ENCODE measurements around the gene CLP1. TPM values are rescaled to one million over a fixed set of nuclear protein-coding genes. Genes with fewer than 3 reads are reported as not detected.

The CLP1 gene
- total RNA-seq (2014; rRNA removed; shearing (Covaris generic); ENCODE audit: low replicate concordance), result 16.8 and 27.4 TPM in 2 replicates

DNA sequence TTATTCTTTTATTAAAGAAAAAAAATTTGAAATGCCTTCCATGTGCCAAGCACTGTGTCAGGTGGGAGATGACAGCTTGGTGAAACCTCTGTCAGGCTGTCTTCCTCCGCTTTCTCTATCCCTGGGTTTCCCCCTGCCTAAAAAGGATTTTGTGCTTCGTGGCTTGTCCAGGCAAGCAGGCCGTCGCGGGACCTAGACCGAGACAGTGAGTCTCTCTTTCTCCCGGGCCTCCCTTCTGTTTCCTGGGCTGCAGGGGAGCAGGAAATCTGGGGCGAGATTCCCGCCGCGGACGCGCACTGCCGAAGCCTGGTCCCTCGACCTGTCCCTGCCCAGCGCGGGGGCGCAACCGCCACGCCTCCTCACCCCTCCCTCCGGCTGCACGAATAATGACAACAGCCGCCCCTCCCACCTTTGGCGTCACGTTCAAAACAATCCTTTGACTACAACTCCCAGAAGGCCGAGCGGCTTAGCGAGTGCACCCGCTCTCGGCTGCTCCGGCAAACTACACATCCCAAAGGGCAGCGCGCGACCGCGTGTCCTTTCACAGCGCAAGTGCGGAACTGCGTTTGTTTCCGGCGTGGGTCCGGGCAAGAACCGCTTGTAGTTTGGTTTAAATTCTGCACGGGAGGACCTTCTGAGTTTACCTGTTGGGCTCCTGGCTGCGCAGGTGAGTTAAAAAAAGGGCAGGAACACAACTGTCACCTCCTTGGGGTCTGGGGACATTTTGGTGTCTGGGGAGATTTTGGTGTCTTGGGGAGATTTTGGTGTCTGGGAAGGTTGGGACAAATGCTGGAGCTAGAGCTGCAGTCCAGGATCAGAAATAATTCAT, at the start of gene CLP1:
TSS of gene CLP1 (plus strand) at position 569 of the 829 bp plus-strand sequence. CDS start 1,715 bp downstream, outside the sequence.
- H3K9me3 ChIP-seq, result no peaks in the 10 kb centered on the region
- peaks cover 27% of the 10 kb centered on the region for H3K36me3 ChIP-seq
- H3K27me3 ChIP-seq, result no peaks in the 10 kb centered on the region
- H3K4me3 ChIP-seq, result peak within 1 kb of the TSS; percentile 82
- DNase-seq, result peak; percentile 99

- DNase-seq, result no peak
- H3K4me3 ChIP-seq, result no peak overlapping the region
- peaks cover 5% of the 10 kb centered on the region; the same call in 1 of the 2 replicates for H3K27me3 ChIP-seq
- no peaks in the 10 kb centered on the region for H3K9me3 ChIP-seq
- H3K36me3 ChIP-seq, result no peaks in the 10 kb centered on the region
Measured at GRCh38 chr11:57610170-57610569, 47.4 kb upstream of the CLP1 start.

DNA sequence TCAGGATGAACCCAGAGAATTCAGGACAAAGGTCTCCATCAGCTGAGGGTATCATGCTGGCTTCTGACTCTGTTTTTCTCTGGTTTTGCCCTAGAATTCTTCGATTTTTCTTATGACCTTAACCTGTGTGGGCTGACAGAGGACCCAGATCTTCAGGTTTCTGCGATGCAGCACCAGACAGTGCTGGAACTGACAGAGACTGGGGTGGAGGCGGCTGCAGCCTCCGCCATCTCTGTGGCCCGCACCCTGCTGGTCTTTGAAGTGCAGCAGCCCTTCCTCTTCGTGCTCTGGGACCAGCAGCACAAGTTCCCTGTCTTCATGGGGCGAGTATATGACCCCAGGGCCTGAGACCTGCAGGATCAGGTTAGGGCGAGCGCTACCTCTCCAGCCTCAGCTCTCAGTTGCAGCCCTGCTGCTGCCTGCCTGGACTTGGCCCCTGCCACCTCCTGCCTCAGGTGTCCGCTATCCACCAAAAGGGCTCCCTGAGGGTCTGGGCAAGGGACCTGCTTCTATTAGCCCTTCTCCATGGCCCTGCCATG, 43.3 kb upstream of the CLP1 start:
- Histone ChIP-seq H3K9me3 (0 out of 2 replicates have a peak, but pooled peaks cover 2% of the 10 kb centered on the region), H3K27me3 (peaks cover 4% of the 10 kb centered on the region), H3K36me3 (no peaks in the 10 kb centered on the region), H3K4me3 (no peak overlapping the region)
- no peak for DNase-seq

DNA sequence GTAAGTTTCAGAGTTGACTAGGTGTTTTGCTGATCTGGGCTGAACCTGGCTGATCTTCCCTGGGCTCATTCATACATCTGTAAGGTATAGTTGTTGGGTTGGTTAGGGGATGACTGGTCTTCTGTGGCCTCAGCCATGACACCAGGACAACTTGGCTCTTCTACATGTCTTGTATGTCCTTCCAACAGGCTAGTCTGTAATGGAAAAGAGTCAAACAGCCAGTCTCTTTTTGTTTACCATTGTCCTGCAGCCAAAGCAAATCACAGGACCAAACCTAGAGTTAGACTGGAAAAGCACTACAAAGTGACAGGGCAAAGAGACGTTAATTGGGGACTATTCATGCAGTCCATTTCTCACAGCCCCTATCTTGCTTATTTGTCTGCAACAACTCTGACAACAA, 42.3 kb upstream of the CLP1 start:
- Histone ChIP-seq H3K27me3 (peaks cover 4% of the 10 kb centered on the region), H3K4me3 (no peak overlapping the region), H3K36me3 (no peaks in the 10 kb centered on the region), H3K9me3 (0 out of 2 replicates have a peak, but pooled peaks cover 3% of the 10 kb centered on the region)
- DNase-seq, result no peak

DNA sequence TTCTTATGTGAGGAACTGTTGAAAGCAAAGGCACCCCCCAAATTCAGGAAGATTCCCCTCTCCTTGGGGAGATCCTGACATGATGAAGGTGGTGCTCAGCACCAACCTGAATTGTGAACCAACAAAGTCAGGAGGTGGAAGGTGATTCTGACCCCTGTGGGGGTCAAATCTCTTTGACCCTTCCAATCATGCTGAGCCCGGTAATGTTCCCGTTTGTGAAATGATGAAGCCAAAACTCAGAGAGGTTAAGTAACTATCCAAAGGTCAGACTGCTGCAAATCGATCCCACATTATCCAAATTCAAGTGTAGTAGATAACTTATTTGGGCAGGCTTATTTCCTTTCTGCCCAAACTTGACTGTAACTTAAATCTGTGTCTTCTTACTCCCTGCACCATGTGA, 41.0 kb upstream of the CLP1 start:
- Histone ChIP-seq H3K36me3 (no peaks in the 10 kb centered on the region), H3K27me3 (peaks cover 4% of the 10 kb centered on the region), H3K4me3 (no peak overlapping the region), H3K9me3 (0 out of 2 replicates have a peak, but pooled peaks cover 6% of the 10 kb centered on the region)
- no peak for DNase-seq

- no peak for DNase-seq
- Histone ChIP-seq H3K36me3 (no peaks in the 10 kb centered on the region), H3K27me3 (peaks cover 4% of the 10 kb centered on the region), H3K4me3 (no peak overlapping the region), H3K9me3 (0 out of 2 replicates have a peak, but pooled peaks cover 6% of the 10 kb centered on the region)
Measured at GRCh38 chr11:57618438-57618837, 39.1 kb upstream of the CLP1 start.

- H3K27me3 ChIP-seq, result peaks cover 4% of the 10 kb centered on the region
- no peaks in the 10 kb centered on the region for H3K36me3 ChIP-seq
- 0 out of 2 replicates have a peak, but pooled peaks cover 6% of the 10 kb centered on the region for H3K9me3 ChIP-seq
- DNase-seq, result no peak
- no peak overlapping the region for H3K4me3 ChIP-seq
Measured at GRCh38 chr11:57619331-57619730, 38.2 kb upstream of the CLP1 start.

DNA sequence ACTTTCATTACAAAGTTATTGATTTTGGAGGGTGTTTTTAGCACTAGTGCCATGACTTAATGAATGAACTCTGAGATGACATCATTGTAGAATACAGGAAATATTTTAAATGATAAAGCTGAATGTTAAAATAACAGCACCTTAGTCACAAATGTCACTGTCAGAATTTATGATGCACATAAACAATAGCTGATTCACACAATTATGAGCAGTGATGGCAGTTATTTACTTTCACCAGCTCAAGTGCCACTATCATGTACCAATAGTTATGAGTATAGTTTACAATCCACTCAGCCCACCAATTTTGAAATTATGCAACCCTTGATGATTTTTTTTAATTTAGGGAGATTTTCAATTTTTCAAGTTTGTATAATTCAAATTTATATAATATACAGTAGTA, 37.1 kb upstream of the CLP1 start:
- Histone ChIP-seq H3K36me3 (no peaks in the 10 kb centered on the region), H3K27me3 (peaks cover 2% of the 10 kb centered on the region), H3K4me3 (no peak overlapping the region), H3K9me3 (0 out of 2 replicates have a peak, but pooled peaks cover 6% of the 10 kb centered on the region)
- no peak for DNase-seq

DNA sequence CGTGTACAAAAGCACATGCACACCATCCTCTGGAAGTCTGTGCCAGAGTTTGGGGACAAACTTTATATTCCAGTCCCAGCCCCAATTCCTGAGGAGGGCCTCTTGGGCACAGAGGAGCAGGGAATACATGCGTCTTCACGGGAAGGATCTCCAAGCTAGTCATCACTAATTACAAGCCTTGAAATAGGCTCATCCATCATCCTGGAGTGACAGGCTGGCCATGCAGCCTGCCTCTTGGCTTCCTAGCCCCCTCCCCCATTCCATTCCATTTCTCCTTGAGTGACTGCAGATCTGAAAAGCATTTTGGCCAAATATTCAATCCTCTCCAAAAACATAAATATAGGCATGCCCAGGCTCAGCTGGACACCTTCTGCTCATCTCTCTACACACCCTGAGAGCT, 35.3 kb upstream of the CLP1 start:
- Histone ChIP-seq H3K9me3 (0 out of 2 replicates have a peak, but pooled peaks cover 6% of the 10 kb centered on the region), H3K27me3 (no peaks in the 10 kb centered on the region), H3K4me3 (no peak overlapping the region), H3K36me3 (no peaks in the 10 kb centered on the region)
- DNase-seq, result no peak

DNA sequence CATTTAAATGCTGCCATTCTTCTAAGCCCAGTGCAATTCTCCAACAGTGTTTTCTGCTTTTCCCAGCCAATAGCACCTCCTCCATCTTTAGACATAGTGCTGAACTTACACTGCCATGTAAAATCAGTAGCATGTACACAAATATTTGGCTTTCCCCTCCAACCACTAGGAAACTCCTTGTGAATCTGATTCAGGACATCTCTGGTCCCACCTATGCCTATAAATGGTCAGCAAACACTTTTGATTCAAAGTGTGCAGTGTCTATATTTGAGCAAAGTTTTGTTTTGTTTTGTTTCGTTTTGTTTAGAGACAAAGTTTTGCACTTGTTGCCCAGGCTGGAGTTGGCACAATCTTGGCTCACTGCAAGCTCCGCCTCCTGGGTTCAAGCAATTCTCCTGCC, 32.7 kb upstream of the CLP1 start:
- Histone ChIP-seq H3K27me3 (no peaks in the 10 kb centered on the region), H3K4me3 (no peak overlapping the region), H3K9me3 (0 out of 2 replicates have a peak, but pooled peaks cover 4% of the 10 kb centered on the region), H3K36me3 (no peaks in the 10 kb centered on the region)
- DNase-seq, result no peak

- no peak for DNase-seq
- peaks cover 2% of the 10 kb centered on the region; the same call in 1 of the 2 replicates for H3K27me3 ChIP-seq
- H3K4me3 ChIP-seq, result no peak overlapping the region
- no peaks in the 10 kb centered on the region for H3K9me3 ChIP-seq
- H3K36me3 ChIP-seq, result no peaks in the 10 kb centered on the region
Measured at GRCh38 chr11:57626895-57627294, 30.7 kb upstream of the CLP1 start.

GRCh38 chr11:57630171-57630570, 27.4 kb upstream of the CLP1 start:
- H3K36me3 ChIP-seq, result no peaks in the 10 kb centered on the region

DNA sequence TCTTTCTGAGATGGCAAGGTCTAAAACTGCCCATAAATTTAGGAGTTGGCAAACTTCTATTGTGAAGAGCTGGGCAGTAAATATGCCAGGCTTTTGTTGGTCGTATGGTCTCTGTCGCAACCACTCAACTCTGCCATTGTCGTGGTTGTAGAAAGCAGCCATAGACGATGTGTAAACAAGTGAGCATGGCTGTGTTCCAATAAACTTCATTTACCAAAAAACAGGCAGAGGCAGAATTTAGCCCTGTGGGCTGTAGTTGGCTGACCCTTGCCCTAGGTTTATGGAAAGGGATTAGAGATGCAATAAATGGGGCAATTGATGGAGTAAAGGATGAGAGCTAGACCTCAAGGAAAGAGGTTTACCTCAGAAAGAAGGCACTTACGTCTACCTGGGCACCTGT, 25.4 kb upstream of the CLP1 start:
- Histone ChIP-seq H3K27me3 (peaks cover 2% of the 10 kb centered on the region; the same call in 1 of the 2 replicates), H3K4me3 (no peak overlapping the region), H3K9me3 (no peaks in the 10 kb centered on the region), H3K36me3 (no peaks in the 10 kb centered on the region)
- DNase-seq, result no peak

More at GRCh38 chr11:57630171-57630570, 27.4 kb upstream of the CLP1 start:
- Histone ChIP-seq H3K4me3 (no peak overlapping the region), H3K9me3 (no peaks in the 10 kb centered on the region), H3K27me3 (peaks cover 2% of the 10 kb centered on the region; the same call in 1 of the 2 replicates)
- no peak for DNase-seq

DNA sequence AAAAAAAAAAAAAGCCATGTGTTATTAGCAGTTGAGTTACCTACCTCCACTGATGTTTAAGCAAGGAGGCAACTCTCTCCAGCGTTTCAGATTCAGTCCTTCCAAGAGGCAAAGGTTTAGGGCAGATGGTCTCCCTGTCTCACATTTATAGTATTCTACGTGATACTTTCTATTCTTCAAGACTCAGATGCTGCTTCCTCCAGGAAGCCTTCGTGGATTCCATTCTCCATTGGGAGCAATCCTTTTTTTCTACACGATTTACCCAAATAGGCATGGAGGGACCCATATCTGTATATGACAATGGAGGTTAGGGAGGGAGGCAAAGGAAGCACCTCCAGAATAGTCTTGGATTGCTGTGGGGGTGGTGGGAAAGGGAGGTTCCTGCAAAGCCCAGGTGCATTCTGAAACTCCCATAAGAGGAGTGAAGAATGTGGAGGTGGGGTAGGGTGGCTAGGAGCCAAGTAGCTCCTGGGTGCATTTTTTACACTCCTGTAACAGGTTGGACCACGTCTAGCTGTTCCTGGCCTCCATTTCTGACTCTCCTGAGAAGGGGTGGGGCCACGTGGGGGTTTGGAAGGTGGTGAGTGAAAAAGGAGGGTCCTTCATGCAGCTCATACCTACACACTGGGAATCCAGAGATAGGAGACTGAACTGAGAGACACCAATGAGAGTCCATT, 24.0 kb upstream of the CLP1 start:
- H3K27me3 ChIP-seq, result peaks cover 2% of the 10 kb centered on the region; the same call in 1 of the 2 replicates
- no peak overlapping the region for H3K4me3 ChIP-seq
- no peak for DNase-seq
- H3K9me3 ChIP-seq, result no peaks in the 10 kb centered on the region
- no peaks in the 10 kb centered on the region for H3K36me3 ChIP-seq

GRCh38 chr11:57634311-57634710, 23.3 kb upstream of the CLP1 start:
- peaks cover 2% of the 10 kb centered on the region; the same call in 1 of the 2 replicates for H3K27me3 ChIP-seq
- no peak overlapping the region for H3K4me3 ChIP-seq
- DNase-seq, result no peak
- no peaks in the 10 kb centered on the region for H3K9me3 ChIP-seq
- H3K36me3 ChIP-seq, result no peaks in the 10 kb centered on the region

- H3K36me3 ChIP-seq, result peaks cover 2% of the 10 kb centered on the region; the same call in 1 of the 2 replicates
- no peak overlapping the region for H3K4me3 ChIP-seq
- DNase-seq, result no peak
- H3K9me3 ChIP-seq, result no peaks in the 10 kb centered on the region
- peaks cover 2% of the 10 kb centered on the region; the same call in 1 of the 2 replicates for H3K27me3 ChIP-seq
Measured at GRCh38 chr11:57635246-57635645, 22.3 kb upstream of the CLP1 start.

DNA sequence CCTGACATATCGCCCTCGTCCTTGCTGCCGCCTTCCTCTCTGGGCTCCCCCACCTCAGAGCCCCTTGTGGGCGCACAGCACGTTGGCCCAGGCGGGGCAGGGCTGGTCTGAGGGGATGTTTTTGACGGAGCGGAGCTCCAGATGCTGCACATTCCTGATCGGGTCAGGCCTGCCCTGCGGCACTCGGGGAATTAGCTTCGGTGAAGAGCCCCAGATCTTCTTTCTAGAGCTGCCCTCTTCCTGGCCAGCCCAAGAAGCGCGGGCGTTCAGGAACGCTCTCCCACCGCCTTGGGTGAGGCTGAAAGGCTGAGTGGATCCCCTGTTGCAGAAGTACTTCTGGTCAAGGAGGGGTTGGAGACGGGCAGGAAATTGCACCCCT, 19.9 kb upstream of the CLP1 start:
- peaks cover 2% of the 10 kb centered on the region for H3K36me3 ChIP-seq
- DNase-seq, result no peak
- peak overlapping the region; percentile 83 for H3K4me3 ChIP-seq
- no peaks in the 10 kb centered on the region for H3K27me3 ChIP-seq
- no peaks in the 10 kb centered on the region for H3K9me3 ChIP-seq
